Measurements from ENCODE around the gene KCTD15. TPM values are rescaled to one million over a fixed set of nuclear protein-coding genes. Genes with fewer than 3 reads are reported as not detected.
A peak's percentile ranks its signal among the peaks of the same experiment; 100 is the strongest.

The KCTD15 gene
- total and polyA plus RNA-seq, 5 donors = 10.3 to 14.6 (median 10.9) TPM

- ATAC-seq (peak; percentile 10 to 25), DNase-seq (peak; percentile 59 to 84 (median 71))
- H3K4me3 ChIP-seq (ENCODE audit: low read length) = no peak overlapping the region
- H3K9me3 ChIP-seq (ENCODE audit: control insufficient read depth, low read length) = no peaks in the 10 kb centered on the region
- intact Hi-C loops (cut with DNase I) = loop anchor here in 1 of 4 donors (5.0 kb wide), 1 partner anchor 367 kb away; no protein-coding TSS in a partner anchor
- WGBS = 24% methylated on average over 12 of the region's 12 CpGs
- H3K27ac ChIP-seq (ENCODE audit: low read length) = no peak overlapping the region
- H3K27me3 ChIP-seq (ENCODE audit: control insufficient read depth, insufficient read depth) = no peaks in the 10 kb centered on the region
- peaks cover 2% of the 10 kb centered on the region for H3K4me1 ChIP-seq (ENCODE audit: control insufficient read depth, insufficient read depth, low read length)
These were observed 15.9 kb upstream of the KCTD15 start for GRCh38 chr19:33780746-33781145.

- Histone ChIP-seq H3K9me3 (ENCODE audit: control insufficient read depth, low read length) (no peaks in the 10 kb centered on the region), H3K27ac (ENCODE audit: low read length) (no peak overlapping the region), H3K4me3 (ENCODE audit: low read length) (no peak overlapping the region), H3K27me3 (ENCODE audit: control insufficient read depth, insufficient read depth) (no peaks in the 10 kb centered on the region), H3K4me1 (ENCODE audit: control insufficient read depth, insufficient read depth, low read length) (peaks cover 2% of the 10 kb centered on the region)
- WGBS = 71% methylated on average over 15 of the region's 15 CpGs
- ATAC-seq (no peak), DNase-seq (peak in 1 of 3 donors; percentile 35)
- intact Hi-C loops (cut with DNase I) = loop anchor here in 1 of 4 donors (5.0 kb wide), 1 partner anchor 366 kb away; no protein-coding TSS in a partner anchor
These were observed 15.2 kb upstream of the KCTD15 start for GRCh38 chr19:33781415-33781935.

GRCh38 chr19:33781996-33782395 lies 14.7 kb upstream of the KCTD15 start:
- H3K4me3 ChIP-seq (ENCODE audit: low read length) = no peak overlapping the region
- peaks cover 2% of the 10 kb centered on the region for H3K4me1 ChIP-seq (ENCODE audit: control insufficient read depth, insufficient read depth, low read length)
- WGBS = 63% methylated on average over 5 of the region's 5 CpGs
- ATAC-seq (no peak), DNase-seq (peak in 1 of 3 donors; percentile 30)
- no peak overlapping the region for H3K27ac ChIP-seq (ENCODE audit: low read length)
- H3K9me3 ChIP-seq (ENCODE audit: control insufficient read depth, low read length) = no peaks in the 10 kb centered on the region
- intact Hi-C loops (cut with DNase I) = loop anchor here in 1 of 4 donors (5.0 kb wide), 1 partner anchor 365 kb away; no protein-coding TSS in a partner anchor
- H3K27me3 ChIP-seq (ENCODE audit: control insufficient read depth, insufficient read depth) = no peaks in the 10 kb centered on the region

- 84% methylated on average over 5 of the region's 5 CpGs for WGBS
- H3K4me1 ChIP-seq (ENCODE audit: control insufficient read depth, insufficient read depth, low read length) = peaks cover 2% of the 10 kb centered on the region
- H3K27me3 ChIP-seq (ENCODE audit: control insufficient read depth, insufficient read depth) = no peaks in the 10 kb centered on the region
- no peaks in the 10 kb centered on the region for H3K9me3 ChIP-seq (ENCODE audit: control insufficient read depth, low read length)
- H3K27ac ChIP-seq (ENCODE audit: low read length) = no peak overlapping the region
- intact Hi-C loops (cut with DNase I) = loop anchor here in 1 of 4 donors (5.0 kb wide), 1 partner anchor 363 kb away; no protein-coding TSS in a partner anchor
- DNase-seq = no peak
- no peak for ATAC-seq
- no peak overlapping the region for H3K4me3 ChIP-seq (ENCODE audit: low read length)
These were observed 12.2 kb upstream of the KCTD15 start for GRCh38 chr19:33784432-33784831.

GRCh38 chr19:33785795-33786194 lies 10.9 kb upstream of the KCTD15 start:
- Histone ChIP-seq H3K4me3 (ENCODE audit: low read length) (no peak overlapping the region), H3K27me3 (ENCODE audit: control insufficient read depth, insufficient read depth) (no peaks in the 10 kb centered on the region), H3K4me1 (ENCODE audit: control insufficient read depth, insufficient read depth, low read length) (no peaks in the 10 kb centered on the region), H3K27ac (ENCODE audit: low read length) (no peak overlapping the region), H3K9me3 (ENCODE audit: control insufficient read depth, low read length) (no peaks in the 10 kb centered on the region)
- no peak for ATAC-seq
- no peak for DNase-seq
- intact Hi-C loops (cut with DNase I) = no loop called here
- 77% methylated on average over 6 of the region's 6 CpGs for WGBS

- WGBS = 47% methylated on average over 4 of the region's 4 CpGs
- Histone ChIP-seq H3K27ac (ENCODE audit: low read length) (no peak overlapping the region), H3K27me3 (ENCODE audit: control insufficient read depth, insufficient read depth) (no peaks in the 10 kb centered on the region), H3K4me1 (ENCODE audit: control insufficient read depth, insufficient read depth, low read length) (no peaks in the 10 kb centered on the region), H3K9me3 (ENCODE audit: control insufficient read depth, low read length) (no peaks in the 10 kb centered on the region), H3K4me3 (ENCODE audit: low read length) (no peak overlapping the region)
- intact Hi-C loops (cut with DNase I) = no loop called here
- no peak for ATAC-seq
- no peak for DNase-seq
These were observed 8.0 kb upstream of the KCTD15 start for GRCh38 chr19:33788676-33789075.

- H3K4me3 ChIP-seq (ENCODE audit: low read length) = no peak overlapping the region
- intact Hi-C loops (cut with DNase I) = no loop called here
These were observed 7.3 kb upstream of the KCTD15 start for GRCh38 chr19:33789344-33789743.

GRCh38 chr19:33794683-33795369 lies 1.8 kb upstream of the KCTD15 start:
- Histone ChIP-seq H3K9me3 (ENCODE audit: control insufficient read depth, low read length) (no peaks in the 10 kb centered on the region), H3K4me1 (ENCODE audit: control insufficient read depth, insufficient read depth, low read length) (peaks cover 2% of the 10 kb centered on the region), H3K4me3 (ENCODE audit: low read length) (peak overlapping the region; percentile 72), H3K27ac (ENCODE audit: low read length) (peak overlapping the region; percentile 81), H3K27me3 (ENCODE audit: control insufficient read depth, insufficient read depth) (no peaks in the 10 kb centered on the region)
- WGBS = 19% methylated on average over 32 of the region's 32 CpGs
- intact Hi-C loops (cut with DNase I) = loop anchor here in 3 of 4 donors (5.0 to 10.0 kb wide), 2 partner anchors 110 to 202 kb away; no protein-coding TSS in a partner anchor
- DNase-seq (peak; percentile 56 to 84 (median 83)), ATAC-seq (peak; percentile 14 to 20)

More at GRCh38 chr19:33789344-33789743, 7.3 kb upstream of the KCTD15 start:
- WGBS = 90% methylated on average over 5 of the region's 5 CpGs
- no peak for ATAC-seq
- DNase-seq = no peak
- Histone ChIP-seq H3K9me3 (ENCODE audit: control insufficient read depth, low read length) (no peaks in the 10 kb centered on the region), H3K27me3 (ENCODE audit: control insufficient read depth, insufficient read depth) (no peaks in the 10 kb centered on the region), H3K27ac (ENCODE audit: low read length) (no peak overlapping the region), H3K4me1 (ENCODE audit: control insufficient read depth, insufficient read depth, low read length) (no peaks in the 10 kb centered on the region)

GRCh38 chr19:33795370-33796163 lies 1.1 kb upstream of the KCTD15 start:
- DNase-seq = peak; percentile 90 to 95 (median 95)
- no peaks in the 10 kb centered on the region for H3K9me3 ChIP-seq (ENCODE audit: control insufficient read depth, low read length)
- H3K27me3 ChIP-seq (ENCODE audit: control insufficient read depth, insufficient read depth) = no peaks in the 10 kb centered on the region
- peaks cover 2% of the 10 kb centered on the region for H3K4me1 ChIP-seq (ENCODE audit: control insufficient read depth, insufficient read depth, low read length)
- H3K27ac ChIP-seq (ENCODE audit: low read length) = peak overlapping the region; percentile 81
- WGBS = under 1% methylated on average over 91 of the region's 92 CpGs
- intact Hi-C loops (cut with DNase I) = loop anchor here in 3 of 4 donors (5.0 to 10.0 kb wide), 2 partner anchors 109 to 202 kb away; no protein-coding TSS in a partner anchor
- peak overlapping the region; percentile 72 for H3K4me3 ChIP-seq (ENCODE audit: low read length)
- ATAC-seq = peak; percentile 85 to 87

GRCh38 chr19:33797802-33798671 lies 1.4 kb downstream of the KCTD15 start:
- intact Hi-C loops (cut with DNase I) = loop anchor here in 3 of 4 donors (5.0 to 10.0 kb wide), 2 partner anchors 107 to 199 kb away; no protein-coding TSS in a partner anchor
- Histone ChIP-seq H3K9me3 (ENCODE audit: control insufficient read depth, low read length) (no peaks in the 10 kb centered on the region), H3K27me3 (ENCODE audit: control insufficient read depth, insufficient read depth) (no peaks in the 10 kb centered on the region), H3K4me3 (ENCODE audit: low read length) (peak overlapping the region; percentile 72), H3K27ac (ENCODE audit: low read length) (peak overlapping the region; percentile 69), H3K4me1 (ENCODE audit: control insufficient read depth, insufficient read depth, low read length) (peaks cover 2% of the 10 kb centered on the region)
- ATAC-seq (peak; percentile 62 to 74), DNase-seq (peak; percentile 75 to 92 (median 89))
- 4% methylated on average over 61 of the region's 61 CpGs for WGBS
